ENCODE results near the gene SHMT2. TPM values are rescaled to one million over a fixed set of nuclear protein-coding genes. Genes with fewer than 3 reads are reported as not detected.

Gene SHMT2
- total and polyA plus RNA-seq, 2 donors (not counting 3 experiments of a cell fraction or from before 2014, with no cell fraction given), result 155 to 243 TPM

GRCh38 chr12:57270966-57271470 is 41.5 kb downstream of the SHMT2 start:
- intact Hi-C loops (cut with micrococcal nuclease), result no loop called here
- H3K9me3 ChIP-seq (replicated peaks; ENCODE audit: control insufficient read depth, insufficient read depth, low read length), result no peaks in the 10 kb centered on the region
- DNase-seq (ENCODE audit: low read depth, low spot score) (peak; percentile 14), FAIRE-seq (no peak)
- ChIA-PET CTCF (interaction anchor here (1.2 to 2.4 kb wide), 3 partner anchors 28 to 181 kb away, joined by 3 to 12 read pairs (median 4); no protein-coding TSS in a partner anchor), POLR2A (no interaction called here)
- TF ChIP-seq, protein P1, sequence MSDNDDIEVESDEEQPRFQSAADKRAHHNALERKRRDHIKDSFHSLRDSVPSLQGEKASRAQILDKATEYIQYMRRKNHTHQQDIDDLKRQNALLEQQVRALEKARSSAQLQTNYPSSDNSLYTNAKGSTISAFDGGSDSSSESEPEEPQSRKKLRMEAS (IDR thresholded peaks at IDR 0.05; ENCODE audit: insufficient read depth, insufficient read length), result no peak
- TF ChIP-seq EZH2 (IDR thresholded peaks at IDR 0.05; ENCODE audit: borderline replicate concordance, low read depth, low read length, severe bottlenecking) (no peak), JUN (IDR thresholded peaks at IDR 0.05; ENCODE audit: borderline replicate concordance, insufficient read depth, insufficient read length, low read depth) (no peak), POLR2A (IDR thresholded peaks at IDR 0.05; ENCODE audit: low read depth, low read length) (no peak)
- TF ChIP-seq, protein P2, sequence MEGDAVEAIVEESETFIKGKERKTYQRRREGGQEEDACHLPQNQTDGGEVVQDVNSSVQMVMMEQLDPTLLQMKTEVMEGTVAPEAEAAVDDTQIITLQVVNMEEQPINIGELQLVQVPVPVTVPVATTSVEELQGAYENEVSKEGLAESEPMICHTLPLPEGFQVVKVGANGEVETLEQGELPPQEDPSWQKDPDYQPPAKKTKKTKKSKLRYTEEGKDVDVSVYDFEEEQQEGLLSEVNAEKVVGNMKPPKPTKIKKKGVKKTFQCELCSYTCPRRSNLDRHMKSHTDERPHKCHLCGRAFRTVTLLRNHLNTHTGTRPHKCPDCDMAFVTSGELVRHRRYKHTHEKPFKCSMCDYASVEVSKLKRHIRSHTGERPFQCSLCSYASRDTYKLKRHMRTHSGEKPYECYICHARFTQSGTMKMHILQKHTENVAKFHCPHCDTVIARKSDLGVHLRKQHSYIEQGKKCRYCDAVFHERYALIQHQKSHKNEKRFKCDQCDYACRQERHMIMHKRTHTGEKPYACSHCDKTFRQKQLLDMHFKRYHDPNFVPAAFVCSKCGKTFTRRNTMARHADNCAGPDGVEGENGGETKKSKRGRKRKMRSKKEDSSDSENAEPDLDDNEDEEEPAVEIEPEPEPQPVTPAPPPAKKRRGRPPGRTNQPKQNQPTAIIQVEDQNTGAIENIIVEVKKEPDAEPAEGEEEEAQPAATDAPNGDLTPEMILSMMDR (IDR thresholded peaks at IDR 0.05; ENCODE audit: extremely low read depth in 1 of 2, insufficient read depth in 1 of 2, low read depth in 1 of 2, low read length in 2 of 2), result no peak
- no peaks in the 10 kb centered on the region for H4K20me1 ChIP-seq (replicated peaks; ENCODE audit: control insufficient read depth, extremely low read depth, insufficient read depth, low read length)
- no peak overlapping the region for H3K27ac ChIP-seq (ENCODE audit: insufficient read depth, low read depth, low read length)
- no TSS peak for BruUV-seq (replicated peaks)
- no peak overlapping the region for H3K4me2 ChIP-seq (ENCODE audit: insufficient read depth, low read length)
- H3K27me3 ChIP-seq (ENCODE audit: control insufficient read depth in 2 of 2, insufficient read depth in 2 of 2, low read length in 2 of 2), result no peaks in the 10 kb centered on the region
- H3K4me3 ChIP-seq (replicated peaks in 1 of 3; ENCODE audit: insufficient read depth in 1 of 3, low read depth in 1 of 3, low read length in 3 of 3), result no peak overlapping the region
- peaks cover 10% of the 10 kb centered on the region for H3K4me1 ChIP-seq (ENCODE audit: control insufficient read depth, extremely low read depth, insufficient read depth, low read length)
- no peak overlapping the region for H3K9ac ChIP-seq (replicated peaks; ENCODE audit: extremely low read depth, insufficient read depth, low read length)
- no peaks in the 10 kb centered on the region for H3K9me1 ChIP-seq (replicated peaks; ENCODE audit: control insufficient read depth, extremely low read depth, insufficient read depth, low read length)
- no peak overlapping the region for H2AFZ ChIP-seq (ENCODE audit: low read depth, low read length)
- H3K36me3 ChIP-seq (ENCODE audit: control insufficient read depth in 2 of 2, extremely low read depth in 1 of 2, insufficient read depth in 2 of 2, low read length in 2 of 2), result peaks cover 5 to 9% of the 10 kb centered on the region in 2 experiments
- no peaks in the 10 kb centered on the region for H3K79me2 ChIP-seq (ENCODE audit: control insufficient read depth, insufficient read depth, low read length)
- dilution Hi-C loops (cut with MboI; ENCODE audit: extremely low pct_ligation_motif_present, low sequenced_read_pairs), result no loop called here
